ENCODE results near the gene SLC29A3.

The SLC29A3 gene

DNA sequence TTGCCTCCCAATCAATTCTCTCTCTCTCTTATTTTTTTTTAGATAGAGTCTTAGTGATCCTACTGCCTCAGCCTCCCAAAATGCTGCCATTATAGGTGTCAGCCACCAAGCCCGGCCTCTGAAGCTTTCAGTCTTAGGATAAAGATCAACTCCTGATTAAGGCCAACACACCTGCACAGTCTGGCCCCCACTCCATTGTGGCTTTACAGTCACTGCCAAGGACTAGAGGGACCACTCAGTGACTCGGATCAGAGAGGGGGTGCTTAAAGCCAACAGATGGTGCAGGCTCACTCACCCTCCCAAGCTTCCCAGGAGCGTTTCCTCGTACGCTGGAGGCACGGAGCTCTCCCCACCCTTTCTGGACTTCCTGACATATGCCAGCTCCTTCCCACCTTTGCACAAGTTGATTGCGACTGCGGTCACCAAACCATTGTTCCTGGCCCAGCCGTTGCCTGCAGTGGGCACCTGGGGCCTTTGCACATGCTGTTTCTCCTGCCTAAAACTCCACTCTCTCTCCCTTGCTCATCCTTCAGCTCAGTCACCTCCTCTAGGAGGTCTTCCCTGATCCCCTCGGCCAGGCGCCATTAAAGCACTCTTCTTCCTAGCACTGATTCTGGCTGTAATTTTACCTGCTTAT lies 76.0 kb downstream of the SLC29A3 start:
- DNase-seq: no peak

DNA sequence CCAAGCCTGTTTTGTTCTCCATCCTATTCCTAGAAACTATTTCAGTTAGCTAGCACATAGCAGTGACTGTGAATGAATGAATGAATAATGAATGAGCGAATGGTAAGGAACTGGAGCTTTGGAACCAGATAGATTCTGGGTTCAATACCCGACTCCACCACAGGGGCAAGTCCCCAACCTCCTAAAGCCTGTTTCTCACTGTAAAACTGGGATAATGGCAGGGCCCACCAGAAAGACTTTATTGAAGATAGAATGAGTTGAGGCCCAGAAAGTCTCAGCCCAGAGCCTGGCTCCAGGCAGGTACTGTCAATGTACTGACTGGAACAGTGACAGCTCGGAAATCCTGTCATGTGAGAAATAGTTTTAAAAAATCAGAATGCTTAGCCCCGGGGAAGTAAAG lies 76.6 kb downstream of the SLC29A3 start:
- DNase-seq: no peak

DNA sequence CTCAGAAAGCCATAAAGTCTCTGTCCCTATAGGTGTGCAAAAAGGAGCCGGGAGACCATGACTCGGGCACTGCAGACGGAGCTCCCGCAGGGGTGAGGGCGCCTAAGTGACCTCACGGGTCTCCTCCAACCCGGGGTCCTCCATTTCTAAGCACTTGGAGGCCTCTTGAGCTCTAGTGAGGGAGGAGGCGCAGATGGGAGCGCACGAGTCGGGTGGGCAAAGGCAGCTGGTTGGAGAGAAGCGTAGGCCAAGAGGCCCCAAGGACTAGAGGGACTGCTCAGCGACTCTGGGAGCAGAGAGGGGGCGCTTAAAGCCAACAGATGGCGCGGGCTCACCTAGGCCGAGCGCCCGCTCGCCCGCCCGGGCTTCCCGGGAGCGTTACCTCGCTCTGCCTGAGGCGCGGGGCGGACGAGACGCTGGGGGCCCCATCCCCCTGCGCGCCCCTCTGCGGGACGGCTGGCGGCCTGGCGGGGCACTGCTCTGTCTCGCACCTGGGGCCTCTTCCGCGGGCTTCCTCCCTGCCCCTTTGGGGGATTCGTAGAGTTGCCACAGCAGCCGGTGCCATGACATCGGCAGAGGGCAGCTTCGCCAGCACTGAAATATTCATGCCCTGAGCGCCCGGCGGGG lies 77.1 kb downstream of the SLC29A3 start:
- DNase-seq: peak; percentile 40

DNA sequence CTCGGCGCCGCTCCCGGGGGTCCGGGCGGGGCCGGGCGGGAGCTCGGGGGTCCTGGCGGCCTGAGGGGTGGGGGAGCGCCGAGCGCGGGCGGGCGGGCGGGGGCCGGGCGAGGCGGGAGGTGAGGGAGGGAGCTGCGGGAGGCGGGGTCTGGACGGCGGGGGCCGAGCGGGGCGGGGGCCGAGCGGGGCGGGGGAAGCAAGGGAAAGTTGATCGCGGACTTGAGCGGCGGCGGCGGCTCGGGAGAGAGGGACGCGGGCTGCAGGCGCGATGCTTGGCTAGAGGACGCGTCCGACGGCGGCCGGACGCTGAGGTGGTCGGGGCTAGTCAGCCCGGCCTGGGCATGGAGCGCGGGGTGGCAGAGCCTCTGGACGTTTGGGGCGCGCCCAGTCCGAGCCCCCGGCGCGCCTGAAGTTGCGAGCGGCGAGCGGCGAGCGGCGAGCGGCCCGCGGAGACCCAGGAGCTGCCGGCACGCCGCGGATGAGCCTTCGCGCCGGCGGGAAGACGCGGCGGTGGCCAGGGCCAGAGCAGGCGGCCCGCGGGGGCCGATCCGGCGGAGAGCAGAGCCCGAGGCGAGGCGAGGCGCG lies 77.7 kb downstream of the SLC29A3 start, which contains the start of gene CDH23:
TSS of gene CDH23 (plus strand) at position 210 of the 585 bp plus-strand sequence. CDS start 42,912 bp downstream, outside the sequence.
- DNase-seq: peak; percentile 18

DNA sequence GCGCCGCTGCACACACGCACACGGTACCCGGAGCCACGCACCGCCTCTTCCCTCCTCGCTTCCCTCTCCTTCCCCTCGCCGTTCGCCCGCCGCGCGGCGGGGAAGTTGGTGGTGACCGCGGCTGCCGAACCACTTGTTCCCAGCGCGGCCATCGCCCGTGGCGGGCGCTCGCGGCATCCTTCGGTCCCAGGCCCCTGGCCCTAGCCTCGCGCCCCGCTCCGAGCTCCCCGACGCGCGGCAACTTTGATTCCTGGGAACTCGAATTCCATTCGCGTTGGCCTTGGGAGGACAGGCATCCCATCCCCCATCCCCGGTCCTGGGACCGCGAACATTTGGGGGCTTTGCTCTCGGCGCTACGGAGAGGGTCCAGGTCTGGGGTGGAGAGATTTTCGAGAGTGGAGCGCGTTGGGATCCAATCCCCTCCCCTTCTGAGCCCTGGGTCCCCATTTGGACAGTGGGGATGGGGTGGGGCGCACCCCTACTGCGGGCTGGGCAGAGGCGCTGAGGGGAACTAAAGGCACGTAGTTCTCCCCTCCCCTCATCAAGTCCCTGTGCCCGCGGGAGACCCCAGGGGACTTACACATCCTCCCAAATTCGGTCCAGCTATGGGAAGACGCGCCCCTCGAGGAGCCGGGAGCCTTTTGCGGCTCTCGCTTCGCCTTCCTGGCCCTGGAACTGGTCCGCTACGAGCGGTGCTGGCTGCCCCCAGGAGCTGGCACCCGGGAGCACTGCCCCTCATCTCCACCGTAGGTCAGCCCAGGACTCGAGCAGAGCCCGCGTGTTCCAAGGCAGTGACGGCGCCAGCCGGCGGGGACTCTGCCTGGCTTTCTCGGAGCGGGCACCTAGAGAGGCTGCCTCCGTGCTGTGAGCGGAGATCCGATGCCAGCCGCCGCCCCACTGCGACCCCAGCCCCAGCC lies 78.5 kb downstream of the SLC29A3 start:
- DNase-seq: no peak

DNA sequence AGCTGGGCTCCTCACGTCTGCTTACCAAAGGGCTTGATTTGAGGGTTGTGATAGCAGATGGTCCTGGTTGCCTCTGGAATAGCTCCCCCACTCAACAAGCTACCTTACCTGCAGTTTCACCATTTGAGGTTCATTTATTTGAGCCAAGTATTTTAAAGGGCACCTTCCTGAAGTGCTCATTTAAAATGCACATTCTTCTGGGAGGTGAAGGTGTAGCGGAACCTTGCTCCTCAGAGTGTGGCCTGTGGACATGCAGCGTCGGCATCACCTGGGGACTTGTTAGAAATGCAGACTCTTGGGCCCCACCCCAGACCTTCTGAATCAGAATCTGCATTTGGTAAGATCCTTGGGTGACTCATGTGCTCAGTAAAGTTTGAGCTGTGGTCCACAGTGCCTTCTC lies 79.9 kb downstream of the SLC29A3 start:
- no peak for DNase-seq

DNA sequence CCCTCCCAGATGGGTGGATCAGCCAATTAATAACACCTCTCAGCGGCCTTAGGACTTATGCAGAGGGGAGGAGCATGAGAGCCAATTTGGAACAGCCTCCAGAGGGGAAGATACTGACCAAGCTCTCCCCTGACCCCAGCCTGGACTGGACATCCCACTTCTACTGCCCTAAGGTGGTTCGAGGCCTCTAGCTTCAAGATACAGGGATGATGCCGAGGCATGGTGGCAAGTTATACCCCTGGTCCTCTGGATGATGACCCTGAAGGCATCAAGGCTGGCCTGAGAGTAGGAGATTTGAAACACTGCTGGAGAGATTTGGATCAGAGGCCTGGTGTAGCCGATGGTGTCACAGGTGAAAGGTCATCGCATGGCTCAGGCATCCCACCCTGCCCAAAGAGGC lies 80.9 kb downstream of the SLC29A3 start:
- no peak for DNase-seq

DNA sequence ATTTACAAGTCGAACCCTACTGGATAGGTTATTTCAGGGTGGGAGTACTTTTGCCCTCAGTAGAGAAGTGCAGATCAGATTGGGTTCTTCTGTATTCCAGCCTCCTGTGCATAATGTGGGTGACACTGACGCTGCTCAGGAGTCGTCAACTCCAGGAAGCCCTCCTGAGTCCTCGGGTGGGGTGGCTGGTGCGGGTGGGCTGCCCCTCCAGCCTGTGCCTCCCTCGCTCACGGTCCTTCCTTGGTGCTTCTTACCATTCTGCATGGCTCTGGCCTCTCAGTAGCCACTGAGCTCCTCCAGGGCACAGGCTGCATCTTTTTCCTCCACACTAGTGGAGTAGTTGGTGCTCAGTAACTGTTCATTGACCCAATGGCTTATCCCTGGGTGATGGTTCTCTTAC lies 82.0 kb downstream of the SLC29A3 start:
- DNase-seq: no peak

DNA sequence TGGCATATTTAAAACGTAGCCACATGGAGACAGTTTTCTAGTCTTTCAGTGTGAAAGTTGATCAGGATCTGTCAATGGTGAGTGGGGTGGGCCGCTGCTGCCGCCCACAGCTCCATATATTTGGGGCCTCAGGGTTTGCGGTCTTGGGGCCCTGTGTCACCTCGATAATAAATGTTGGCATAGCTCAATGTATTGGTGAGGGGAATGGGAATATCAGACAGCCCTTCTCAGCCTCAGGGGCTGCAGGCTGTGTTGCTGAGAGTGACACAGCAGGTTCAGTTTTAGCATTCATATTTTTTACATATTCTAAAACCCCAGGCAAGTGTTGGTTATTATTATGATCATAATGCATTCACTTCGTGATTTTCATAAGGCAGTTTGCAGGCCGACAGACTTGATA lies 82.9 kb downstream of the SLC29A3 start:
- DNase-seq: no peak

DNA sequence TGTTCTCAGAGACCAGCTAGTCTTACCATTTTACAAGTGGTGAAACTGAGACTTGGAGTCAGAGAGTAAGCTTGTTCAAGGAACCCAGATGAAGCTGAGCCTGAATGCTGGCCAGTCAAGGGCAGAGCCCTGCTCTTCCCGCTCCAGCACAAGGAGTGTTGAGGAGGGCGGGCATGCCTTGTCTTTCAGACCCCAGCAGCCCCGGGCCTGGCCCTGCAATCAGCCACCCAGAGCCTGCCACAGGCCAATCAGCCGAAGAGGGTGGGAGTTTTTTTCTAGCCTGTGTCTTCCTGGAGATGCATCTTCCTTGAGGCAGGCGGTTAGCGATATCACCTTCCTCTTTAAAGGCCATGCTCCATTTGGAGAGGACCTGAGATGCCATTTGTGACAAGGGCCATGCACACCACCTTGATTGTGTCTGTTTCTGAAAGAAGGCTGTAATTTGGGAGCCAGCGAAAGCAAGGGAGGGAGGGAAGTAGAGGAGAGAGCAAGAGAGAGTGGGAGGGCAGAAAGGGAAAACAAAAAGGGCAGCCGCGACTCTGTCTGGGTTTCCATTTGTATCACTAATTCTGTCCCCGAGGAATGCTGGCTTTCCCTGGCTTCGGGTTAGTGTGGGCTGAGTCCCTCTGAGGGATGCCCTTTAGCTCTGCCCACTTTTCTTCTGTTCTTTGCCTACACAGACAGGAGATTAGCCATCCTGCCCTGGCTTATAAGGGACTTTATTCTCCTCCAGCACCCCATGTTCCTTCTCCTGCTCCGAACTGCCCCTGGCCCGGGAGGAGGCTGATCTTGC lies 85.6 kb downstream of the SLC29A3 start:
- DNase-seq: peak; percentile 14

DNA sequence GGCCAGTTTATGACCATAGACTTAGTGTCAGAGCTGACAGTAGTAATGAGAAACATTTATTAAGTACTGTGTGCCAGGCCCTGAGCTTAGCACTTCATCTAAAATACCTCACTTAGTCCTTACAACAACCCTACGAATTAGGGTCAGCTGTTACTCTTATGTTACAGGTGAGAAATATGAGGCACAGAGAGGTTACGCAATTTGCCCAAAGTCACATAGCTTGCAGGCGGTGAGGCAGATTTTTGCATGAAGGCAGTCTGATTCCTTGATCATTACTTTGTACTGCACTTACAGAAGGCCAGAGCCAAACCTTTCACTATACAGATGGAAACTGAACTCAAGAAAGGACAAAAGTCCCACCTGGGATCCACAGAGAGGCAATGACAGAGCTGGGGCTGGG lies 87.8 kb downstream of the SLC29A3 start:
- DNase-seq: no peak

DNA sequence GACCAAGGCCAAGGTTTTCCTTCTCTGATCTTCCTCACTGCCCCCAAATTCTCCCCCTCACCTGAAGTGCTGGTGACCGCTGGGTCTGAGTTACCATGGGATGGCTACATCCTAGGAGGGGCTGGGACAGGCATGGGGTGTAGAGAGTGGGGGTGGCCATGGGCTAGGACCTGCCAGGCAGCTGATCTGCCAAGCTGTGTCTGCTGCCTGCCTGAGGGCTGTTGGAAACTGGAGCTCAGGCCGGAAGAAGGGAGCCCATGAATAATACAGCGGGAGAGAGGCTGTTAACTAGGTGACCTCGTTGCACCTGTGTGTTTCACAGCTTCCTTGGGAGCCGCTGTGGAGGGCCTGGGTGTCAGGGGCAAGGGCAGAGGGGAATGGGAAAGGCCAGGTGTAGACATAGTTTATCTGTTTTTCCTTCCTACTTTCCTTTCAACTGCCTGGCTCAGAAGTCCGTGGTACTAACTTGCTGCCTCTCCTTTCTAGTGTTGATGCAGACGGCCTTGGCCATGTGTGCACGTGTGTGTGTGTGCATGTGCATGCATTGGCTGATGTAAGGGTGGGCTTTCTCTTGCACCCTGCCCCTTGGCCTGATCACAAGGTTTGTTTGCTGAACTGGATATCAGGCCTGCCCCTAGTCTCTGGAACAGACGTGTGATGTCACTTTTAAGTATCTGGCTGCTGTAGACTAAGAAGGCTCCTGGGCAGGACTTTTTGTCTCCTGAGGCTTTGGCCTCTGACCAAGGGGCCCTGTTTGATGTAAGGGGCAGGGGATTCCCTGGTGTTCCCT lies 89.6 kb downstream of the SLC29A3 start:
- DNase-seq: no peak

DNA sequence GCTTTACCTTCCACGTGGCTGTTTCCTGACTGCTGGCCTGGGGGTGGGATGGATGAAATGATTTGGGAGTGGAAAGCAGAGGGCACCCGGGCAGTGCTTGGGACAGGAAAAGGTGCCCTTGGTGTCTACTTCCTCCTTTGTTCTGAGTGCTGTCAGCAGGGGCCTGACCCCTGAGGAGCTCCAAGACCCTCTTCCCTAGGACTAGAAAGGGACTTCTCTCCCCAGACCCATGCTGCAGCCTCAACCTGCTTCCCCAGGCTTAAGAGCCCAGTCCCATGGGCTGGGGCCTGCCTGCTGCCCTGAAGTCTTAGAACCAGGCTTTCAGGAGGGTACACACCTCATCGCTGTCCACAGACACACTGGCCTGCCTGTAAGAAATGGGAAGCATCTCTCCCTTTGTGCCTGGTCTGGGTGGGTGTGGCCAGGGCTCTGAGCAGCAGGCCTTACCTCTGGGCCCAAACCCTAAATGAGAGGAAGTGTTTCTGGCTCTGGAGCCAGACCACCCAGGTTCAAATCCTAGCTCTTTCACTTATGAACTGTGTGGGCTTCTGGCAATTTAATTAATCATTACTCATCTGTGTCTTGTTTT lies 90.6 kb downstream of the SLC29A3 start:
- DNase-seq: no peak
